Panc1 (cell line): ENCODE data around the gene DELE1.

Source experiments
- POLR2AphosphoS5 ChIP-seq: IDR thresholded peaks from 2 replicates; pipeline ENCODE4 v1.6.1; 2012; ENCODE audit warnings: mild to moderate bottlenecking, low read depth, low read length, moderate library complexity
- TF ChIP-seq, protein P1 (sequence below): fragments of 450-650 bp; IDR thresholded peaks from 2 replicates; pipeline ENCODE4 v1.5.1; 2017; ENCODE audit warnings: mild to moderate bottlenecking
- TF ChIP-seq, protein P2 (sequence below), 2 experiments: IDR thresholded peaks; 2 replicates each; pipeline ENCODE4 v1.6.1; 2011 to 2012; ENCODE audit warnings: low read depth in 2 of 2, control low read depth in 1 of 2, low read length in 1 of 2, mild to moderate bottlenecking in 1 of 2, moderate library complexity in 1 of 2; ENCODE audit not compliant: insufficient read depth in 1 of 2

DNA sequence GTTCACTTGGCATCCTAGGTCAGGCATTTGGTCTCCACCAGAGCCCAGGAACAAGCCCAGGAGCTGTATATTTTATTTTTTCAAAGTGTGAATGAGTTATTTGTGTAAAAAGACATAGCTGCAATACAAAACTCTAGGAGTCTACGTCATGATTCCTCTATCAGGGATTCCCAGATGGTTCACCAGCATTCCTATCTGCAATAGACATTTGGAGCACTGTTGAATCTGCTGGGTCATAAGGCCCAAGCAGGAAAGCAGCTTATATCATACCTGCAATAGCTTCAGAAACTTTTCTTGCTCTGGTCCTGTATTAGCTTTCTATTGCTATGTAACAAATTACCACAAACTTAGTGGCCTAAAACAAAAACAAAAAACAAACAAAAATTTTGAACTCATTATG lies 16.7 kb upstream of the DELE1 start:
- TF ChIP-seq POLR2AphosphoS5: no peak
- TF ChIP-seq, protein P1, sequence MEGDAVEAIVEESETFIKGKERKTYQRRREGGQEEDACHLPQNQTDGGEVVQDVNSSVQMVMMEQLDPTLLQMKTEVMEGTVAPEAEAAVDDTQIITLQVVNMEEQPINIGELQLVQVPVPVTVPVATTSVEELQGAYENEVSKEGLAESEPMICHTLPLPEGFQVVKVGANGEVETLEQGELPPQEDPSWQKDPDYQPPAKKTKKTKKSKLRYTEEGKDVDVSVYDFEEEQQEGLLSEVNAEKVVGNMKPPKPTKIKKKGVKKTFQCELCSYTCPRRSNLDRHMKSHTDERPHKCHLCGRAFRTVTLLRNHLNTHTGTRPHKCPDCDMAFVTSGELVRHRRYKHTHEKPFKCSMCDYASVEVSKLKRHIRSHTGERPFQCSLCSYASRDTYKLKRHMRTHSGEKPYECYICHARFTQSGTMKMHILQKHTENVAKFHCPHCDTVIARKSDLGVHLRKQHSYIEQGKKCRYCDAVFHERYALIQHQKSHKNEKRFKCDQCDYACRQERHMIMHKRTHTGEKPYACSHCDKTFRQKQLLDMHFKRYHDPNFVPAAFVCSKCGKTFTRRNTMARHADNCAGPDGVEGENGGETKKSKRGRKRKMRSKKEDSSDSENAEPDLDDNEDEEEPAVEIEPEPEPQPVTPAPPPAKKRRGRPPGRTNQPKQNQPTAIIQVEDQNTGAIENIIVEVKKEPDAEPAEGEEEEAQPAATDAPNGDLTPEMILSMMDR: no peak
- TF ChIP-seq, protein P2, sequence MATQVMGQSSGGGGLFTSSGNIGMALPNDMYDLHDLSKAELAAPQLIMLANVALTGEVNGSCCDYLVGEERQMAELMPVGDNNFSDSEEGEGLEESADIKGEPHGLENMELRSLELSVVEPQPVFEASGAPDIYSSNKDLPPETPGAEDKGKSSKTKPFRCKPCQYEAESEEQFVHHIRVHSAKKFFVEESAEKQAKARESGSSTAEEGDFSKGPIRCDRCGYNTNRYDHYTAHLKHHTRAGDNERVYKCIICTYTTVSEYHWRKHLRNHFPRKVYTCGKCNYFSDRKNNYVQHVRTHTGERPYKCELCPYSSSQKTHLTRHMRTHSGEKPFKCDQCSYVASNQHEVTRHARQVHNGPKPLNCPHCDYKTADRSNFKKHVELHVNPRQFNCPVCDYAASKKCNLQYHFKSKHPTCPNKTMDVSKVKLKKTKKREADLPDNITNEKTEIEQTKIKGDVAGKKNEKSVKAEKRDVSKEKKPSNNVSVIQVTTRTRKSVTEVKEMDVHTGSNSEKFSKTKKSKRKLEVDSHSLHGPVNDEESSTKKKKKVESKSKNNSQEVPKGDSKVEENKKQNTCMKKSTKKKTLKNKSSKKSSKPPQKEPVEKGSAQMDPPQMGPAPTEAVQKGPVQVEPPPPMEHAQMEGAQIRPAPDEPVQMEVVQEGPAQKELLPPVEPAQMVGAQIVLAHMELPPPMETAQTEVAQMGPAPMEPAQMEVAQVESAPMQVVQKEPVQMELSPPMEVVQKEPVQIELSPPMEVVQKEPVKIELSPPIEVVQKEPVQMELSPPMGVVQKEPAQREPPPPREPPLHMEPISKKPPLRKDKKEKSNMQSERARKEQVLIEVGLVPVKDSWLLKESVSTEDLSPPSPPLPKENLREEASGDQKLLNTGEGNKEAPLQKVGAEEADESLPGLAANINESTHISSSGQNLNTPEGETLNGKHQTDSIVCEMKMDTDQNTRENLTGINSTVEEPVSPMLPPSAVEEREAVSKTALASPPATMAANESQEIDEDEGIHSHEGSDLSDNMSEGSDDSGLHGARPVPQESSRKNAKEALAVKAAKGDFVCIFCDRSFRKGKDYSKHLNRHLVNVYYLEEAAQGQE (IDR thresholded peaks at IDR 0.05; ENCODE audit: insufficient read depth in 1 of 2, low read depth in 2 of 2, low read length in 1 of 2): no peak
